Activated T-helper 1 cell treated with anti-CD3 and anti-CD28 coated beads, Interleukin-12 subunit alpha, Interleukin-12 subunit beta, Interleukin-2, Interleukin-4 antibody, amounts not matched to agents 30 ng/mL and 10 ng/mL and 1 ng/mL, durations not matched to agents 14 hours and 24 hours and 36 hours (primary cell): ENCODE data around the gene RBL1. TPM values are rescaled to one million over a fixed set of nuclear protein-coding genes. Genes with fewer than 3 reads are reported as not detected.
"Not testable (repeated sequence)": the region's sequence is repeated elsewhere in the genome, so short reads cannot be mapped to it uniquely, and the experiment has no call there.

Experiments
- DNase-seq: peaks from one replicate; pipeline ENCODE4 v3.0.0; 2021; ENCODE audit warnings: low spot score
- H3K27ac Mint-ChIP-seq: one replicate; pipeline ENCODE4 v1.8.0; 2021; ENCODE audit warnings: mild to moderate bottlenecking, mixed read lengths
- H3K27me3 Mint-ChIP-seq: one replicate; pipeline ENCODE4 v1.8.0; 2022; ENCODE audit warnings: mild to moderate bottlenecking, moderate library complexity, mixed read lengths; ENCODE audit not compliant: insufficient read depth
- H3K36me3 Mint-ChIP-seq: one replicate; pipeline ENCODE4 v1.8.0; 2021; ENCODE audit warnings: low read depth, mixed read lengths
- H3K4me1 Mint-ChIP-seq: one replicate; pipeline ENCODE4 v1.8.0; 2021; ENCODE audit warnings: low read depth, mixed read lengths
- H3K4me3 Mint-ChIP-seq: one replicate; pipeline ENCODE4 v1.8.0; 2021; ENCODE audit warnings: mild to moderate bottlenecking, moderate library complexity, mixed read lengths
- H3K9me3 Mint-ChIP-seq: one replicate; pipeline ENCODE4 v1.8.0; 2021; ENCODE audit warnings: mixed read lengths
- intact Hi-C: fragments of 100-400 bp; cut with micrococcal nuclease; formaldehyde crosslinking; loops from one replicate; pipeline ENCODE4 v1.15.1; 2024
- total RNA-seq: library from RNA; stranded (reverse); gene quantifications from 2 replicates; pipeline ENCODE4 v1.2.3, GENCODE V29; 2022

RBL1 gene
- total RNA-seq, result 49.2 and 53.7 TPM in 2 replicates

- DNase-seq, result peak; percentile 83
- H3K9me3 Mint-ChIP-seq, result no peaks in the 10 kb centered on the region
- peaks cover 11% of the 10 kb centered on the region for H3K36me3 Mint-ChIP-seq
- peak within 1 kb of the TSS; percentile 99 for H3K4me3 Mint-ChIP-seq
- H3K27ac Mint-ChIP-seq, result peak within 1 kb of the TSS; percentile 100
- H3K4me1 Mint-ChIP-seq, result peaks cover 37% of the 10 kb centered on the region
- H3K27me3 Mint-ChIP-seq, result peaks cover 3% of the 10 kb centered on the region
- intact Hi-C loops, result loop anchor here (1.0 to 10.0 kb wide), 8 partner anchors 25 to 1141 kb away; partner anchors contain the start of genes BLCAP, SAMHD1 and SCAND1
These were observed at the start of gene RBL1 for GRCh38 chr20:37095599-37096414. RBL1 (minus strand) TSS chr20:37095997; CDS start chr20:37095928, 69 bp downstream.

- Mint-ChIP-seq H3K27me3 (no peaks in the 10 kb centered on the region), H3K4me3 (no peak overlapping the region), H3K9me3 (no peaks in the 10 kb centered on the region), H3K36me3 (no peaks in the 10 kb centered on the region), H3K27ac (no peak overlapping the region), H3K4me1 (no peaks in the 10 kb centered on the region)
- intact Hi-C loops, result no loop called here
- no peak for DNase-seq
These were observed 49.1 kb upstream of the RBL1 start for GRCh38 chr20:37144856-37145404.

- no peak overlapping the region for H3K27ac Mint-ChIP-seq
- peaks cover 2% of the 10 kb centered on the region for H3K27me3 Mint-ChIP-seq
- intact Hi-C loops, result no loop called here
- H3K4me3 Mint-ChIP-seq, result no peak overlapping the region
- H3K36me3 Mint-ChIP-seq, result no peaks in the 10 kb centered on the region
- DNase-seq, result no peak
- H3K9me3 Mint-ChIP-seq, result no peaks in the 10 kb centered on the region
- no peaks in the 10 kb centered on the region for H3K4me1 Mint-ChIP-seq
These were observed 46.9 kb upstream of the RBL1 start for GRCh38 chr20:37142708-37143107.

- intact Hi-C loops, result no loop called here
These were observed 41.8 kb upstream of the RBL1 start for GRCh38 chr20:37137547-37137946.

GRCh38 chr20:37133952-37134351 lies 38.2 kb upstream of the RBL1 start:
- no peaks in the 10 kb centered on the region for H3K4me1 Mint-ChIP-seq
- H3K36me3 Mint-ChIP-seq, result no peaks in the 10 kb centered on the region
- H3K27me3 Mint-ChIP-seq, result peaks cover 20% of the 10 kb centered on the region
- no peak overlapping the region for H3K4me3 Mint-ChIP-seq
- H3K27ac Mint-ChIP-seq, result no peak overlapping the region
- H3K9me3 Mint-ChIP-seq, result no peaks in the 10 kb centered on the region
- DNase-seq, result no peak
- intact Hi-C loops, result no loop called here

More at GRCh38 chr20:37137547-37137946, 41.8 kb upstream of the RBL1 start:
- no peaks in the 10 kb centered on the region for H3K4me1 Mint-ChIP-seq
- H3K4me3 Mint-ChIP-seq, result no peak overlapping the region
- H3K27ac Mint-ChIP-seq, result no peak overlapping the region
- peaks cover 7% of the 10 kb centered on the region for H3K27me3 Mint-ChIP-seq
- no peaks in the 10 kb centered on the region for H3K36me3 Mint-ChIP-seq
- H3K9me3 Mint-ChIP-seq, result no peaks in the 10 kb centered on the region
- DNase-seq, result no peak

GRCh38 chr20:37131486-37131885 lies 35.7 kb upstream of the RBL1 start:
- Mint-ChIP-seq H3K27me3 (peaks cover 24% of the 10 kb centered on the region), H3K27ac (no peak overlapping the region)

GRCh38 chr20:37128803-37129202 lies 33.0 kb upstream of the RBL1 start:
- Mint-ChIP-seq H3K4me1 (no peaks in the 10 kb centered on the region), H3K9me3 (no peaks in the 10 kb centered on the region), H3K27ac (no peak overlapping the region), H3K27me3 (peaks cover 19% of the 10 kb centered on the region), H3K36me3 (no peaks in the 10 kb centered on the region), H3K4me3 (no peak overlapping the region)
- no peak for DNase-seq
- intact Hi-C loops, result no loop called here

More at GRCh38 chr20:37131486-37131885, 35.7 kb upstream of the RBL1 start:
- H3K4me3 Mint-ChIP-seq, result no peak overlapping the region
- H3K9me3 Mint-ChIP-seq, result no peaks in the 10 kb centered on the region
- no peak for DNase-seq
- H3K4me1 Mint-ChIP-seq, result no peaks in the 10 kb centered on the region
- no peaks in the 10 kb centered on the region for H3K36me3 Mint-ChIP-seq
- intact Hi-C loops, result no loop called here

GRCh38 chr20:37126290-37126689 lies 30.5 kb upstream of the RBL1 start:
- H3K9me3 Mint-ChIP-seq, H3K4me3 Mint-ChIP-seq, intact Hi-C loops, DNase-seq, H3K36me3 Mint-ChIP-seq, H3K27ac Mint-ChIP-seq, H3K4me1 Mint-ChIP-seq: not testable (repeated sequence)
- H3K27me3 Mint-ChIP-seq, result peaks cover 12% of the 10 kb centered on the region

GRCh38 chr20:37123441-37123840 lies 27.6 kb upstream of the RBL1 start:
- H3K27ac Mint-ChIP-seq, result no peak overlapping the region
- no peaks in the 10 kb centered on the region for H3K4me1 Mint-ChIP-seq
- intact Hi-C loops, result no loop called here
- no peak overlapping the region for H3K4me3 Mint-ChIP-seq
- H3K9me3 Mint-ChIP-seq, result no peaks in the 10 kb centered on the region
- peaks cover 1% of the 10 kb centered on the region for H3K27me3 Mint-ChIP-seq
- H3K36me3 Mint-ChIP-seq, result no peaks in the 10 kb centered on the region
- DNase-seq, result no peak

- H3K9me3 Mint-ChIP-seq, result no peaks in the 10 kb centered on the region
- intact Hi-C loops, result no loop called here
- no peaks in the 10 kb centered on the region for H3K27me3 Mint-ChIP-seq
- H3K27ac Mint-ChIP-seq, result no peak overlapping the region
- no peaks in the 10 kb centered on the region for H3K4me1 Mint-ChIP-seq
- DNase-seq, result no peak
- no peak overlapping the region for H3K4me3 Mint-ChIP-seq
- no peaks in the 10 kb centered on the region for H3K36me3 Mint-ChIP-seq
These were observed 24.7 kb upstream of the RBL1 start for GRCh38 chr20:37120497-37120896.

- DNase-seq, result no peak
- intact Hi-C loops, result no loop called here
- no peak overlapping the region for H3K4me3 Mint-ChIP-seq
- peaks cover 2% of the 10 kb centered on the region for H3K27me3 Mint-ChIP-seq
- H3K9me3 Mint-ChIP-seq, result no peaks in the 10 kb centered on the region
- H3K27ac Mint-ChIP-seq, result no peak overlapping the region
- H3K4me1 Mint-ChIP-seq, result no peaks in the 10 kb centered on the region
- H3K36me3 Mint-ChIP-seq, result no peaks in the 10 kb centered on the region
These were observed 23.7 kb upstream of the RBL1 start for GRCh38 chr20:37119356-37120036.

GRCh38 chr20:37114012-37114411 lies 18.2 kb upstream of the RBL1 start:
- H3K27ac Mint-ChIP-seq, result no peak overlapping the region
- no peak for DNase-seq
- intact Hi-C loops, result no loop called here
- H3K9me3 Mint-ChIP-seq, result no peaks in the 10 kb centered on the region
- H3K4me3 Mint-ChIP-seq, result no peak overlapping the region
- no peaks in the 10 kb centered on the region for H3K4me1 Mint-ChIP-seq
- H3K36me3 Mint-ChIP-seq, result no peaks in the 10 kb centered on the region
- peaks cover 3% of the 10 kb centered on the region for H3K27me3 Mint-ChIP-seq

GRCh38 chr20:37111926-37112455 lies 16.2 kb upstream of the RBL1 start:
- H3K9me3 Mint-ChIP-seq, result no peaks in the 10 kb centered on the region
- H3K27ac Mint-ChIP-seq, result no peak overlapping the region
- no peaks in the 10 kb centered on the region for H3K36me3 Mint-ChIP-seq
- H3K27me3 Mint-ChIP-seq, result peaks cover 3% of the 10 kb centered on the region
- DNase-seq, result no peak
- no peaks in the 10 kb centered on the region for H3K4me1 Mint-ChIP-seq
- intact Hi-C loops, result no loop called here
- H3K4me3 Mint-ChIP-seq, result no peak overlapping the region
